Smooth muscle cell (in vitro differentiated cells): ENCODE data around the gene ATP2B3. TPM values are rescaled to one million over a fixed set of nuclear protein-coding genes. Genes with fewer than 3 reads are reported as not detected.

Experiments used
- DNase-seq: peaks from one replicate; lab custom pipeline; 2025; ENCODE audit not compliant: unreplicated experiment; lab: John Stamatoyannopoulos, UW
- H2AFZ ChIP-seq: fragments of 200-600 bp; sonication (generic); 2 replicates; pipeline ENCODE4 v1.6.0; 2016; ENCODE audit warnings: antibody characterized with exemption, low read depth, mild to moderate bottlenecking
- H3F3A ChIP-seq: fragments of 200-600 bp; sonication (generic); 2 replicates; pipeline ENCODE4 v1.6.0; 2017; ENCODE audit warnings: antibody characterized with exemption, low read depth
- H3K27ac ChIP-seq: fragments of 200-600 bp; sonication (generic); 2 replicates; pipeline ENCODE4 v1.5.1; 2016; ENCODE audit warnings: low read depth, mild to moderate bottlenecking
- H3K27me3 ChIP-seq: fragments of 200-600 bp; sonication (generic); 2 replicates; pipeline ENCODE4 v1.6.1; 2016; ENCODE audit warnings: low read depth, mild to moderate bottlenecking
- H3K36me3 ChIP-seq: fragments of 200-600 bp; sonication (generic); 2 replicates; pipeline ENCODE4 v1.5.1; 2016; ENCODE audit warnings: low read depth
- H3K4me1 ChIP-seq: fragments of 200-600 bp; sonication (generic); 2 replicates; pipeline ENCODE4 v1.5.1; 2016; ENCODE audit warnings: low read depth
- H3K4me2 ChIP-seq: fragments of 200-600 bp; sonication (generic); 2 replicates; pipeline ENCODE4 v1.6.0; 2016; ENCODE audit warnings: mild to moderate bottlenecking
- H3K4me3 ChIP-seq: fragments of 200-600 bp; sonication (generic); 2 replicates; pipeline ENCODE4 v1.5.1; 2016; ENCODE audit warnings: mild to moderate bottlenecking
- H3K79me2 ChIP-seq: fragments of 200-600 bp; sonication (generic); 2 replicates; pipeline ENCODE4 v1.6.0; 2016; ENCODE audit warnings: low read depth, mild to moderate bottlenecking
- H3K9ac ChIP-seq: fragments of 200-600 bp; sonication (generic); 2 replicates; pipeline ENCODE4 v1.6.0; 2016; ENCODE audit warnings: low read depth
- H3K9me3 ChIP-seq: fragments of 200-600 bp; sonication (generic); replicated peaks from 2 replicates; pipeline ENCODE4 v1.5.1; 2016; ENCODE audit warnings: low read depth
- H4K20me1 ChIP-seq: fragments of 200-600 bp; sonication (generic); 2 replicates; pipeline ENCODE4 v1.6.0; 2016; ENCODE audit warnings: low read depth
- WGBS: methylation state at CpG from one replicate; pipeline ENCODE4 v1.1.7; 2016; ENCODE audit warnings: low lambda C conversion rate; 5-methylcytosine and 5-hydroxymethylcytosine counted together
- polyA plus RNA-seq: library from polyadenylated mRNA; unstranded; fragments of >200 nt; fragmentation: Nextera tagmentation; extraction: Ambion mirVana; gene quantifications from 2 replicates; pipeline ENCODE4 v1.2.1, GENCODE V29; 2016
- total RNA-seq: library from RNA; depleted of rRNA; stranded (reverse); fragments of >200 nt; gene quantifications from 2 replicates; pipeline ENCODE4 v1.2.3, GENCODE V29; 2014
- TF ChIP-seq, protein P1 (sequence below): fragments of 200-600 bp; sonication (generic); IDR thresholded peaks from 2 replicates; pipeline ENCODE4 v1.5.1; 2017; ENCODE audit warnings: borderline replicate concordance, mild to moderate bottlenecking, antibody characterized with exemption; ENCODE audit not compliant: insufficient read depth, poor library complexity, severe bottlenecking

The ATP2B3 gene
- total and polyA plus RNA-seq, 2 experiments from 2014 or later: 0.05 to 0.22 TPM

- H3K9me3 ChIP-seq: no peaks in the 10 kb centered on the region
- no peak overlapping the region for H2AFZ ChIP-seq
- no peak overlapping the region for H3K9ac ChIP-seq
- no peaks in the 10 kb centered on the region for H4K20me1 ChIP-seq
- TF ChIP-seq, protein P1, sequence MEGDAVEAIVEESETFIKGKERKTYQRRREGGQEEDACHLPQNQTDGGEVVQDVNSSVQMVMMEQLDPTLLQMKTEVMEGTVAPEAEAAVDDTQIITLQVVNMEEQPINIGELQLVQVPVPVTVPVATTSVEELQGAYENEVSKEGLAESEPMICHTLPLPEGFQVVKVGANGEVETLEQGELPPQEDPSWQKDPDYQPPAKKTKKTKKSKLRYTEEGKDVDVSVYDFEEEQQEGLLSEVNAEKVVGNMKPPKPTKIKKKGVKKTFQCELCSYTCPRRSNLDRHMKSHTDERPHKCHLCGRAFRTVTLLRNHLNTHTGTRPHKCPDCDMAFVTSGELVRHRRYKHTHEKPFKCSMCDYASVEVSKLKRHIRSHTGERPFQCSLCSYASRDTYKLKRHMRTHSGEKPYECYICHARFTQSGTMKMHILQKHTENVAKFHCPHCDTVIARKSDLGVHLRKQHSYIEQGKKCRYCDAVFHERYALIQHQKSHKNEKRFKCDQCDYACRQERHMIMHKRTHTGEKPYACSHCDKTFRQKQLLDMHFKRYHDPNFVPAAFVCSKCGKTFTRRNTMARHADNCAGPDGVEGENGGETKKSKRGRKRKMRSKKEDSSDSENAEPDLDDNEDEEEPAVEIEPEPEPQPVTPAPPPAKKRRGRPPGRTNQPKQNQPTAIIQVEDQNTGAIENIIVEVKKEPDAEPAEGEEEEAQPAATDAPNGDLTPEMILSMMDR: no peak
- no peak overlapping the region for H3K4me2 ChIP-seq
- no peaks in the 10 kb centered on the region for H3K36me3 ChIP-seq
- peaks cover 4% of the 10 kb centered on the region for H3K79me2 ChIP-seq
- no peaks in the 10 kb centered on the region for H3K4me1 ChIP-seq
- DNase-seq: no peak
- H3F3A ChIP-seq: no peaks in the 10 kb centered on the region
- WGBS: 75% methylated on average over 10 of the region's 10 CpGs
- H3K4me3 ChIP-seq: no peak overlapping the region
- H3K27ac ChIP-seq: peak overlapping the region; percentile 15
- H3K27me3 ChIP-seq: no peaks in the 10 kb centered on the region
Measured at GRCh38 chrX:153474266-153474665, 43.2 kb upstream of the ATP2B3 start.

GRCh38 chrX:153474718-153475117 lies 42.7 kb upstream of the ATP2B3 start:
- peak overlapping the region; percentile 54 for H3K9ac ChIP-seq

GRCh38 chrX:153475271-153475670 lies 42.2 kb upstream of the ATP2B3 start:
- Histone ChIP-seq H3K4me3 (no peak overlapping the region), H3K27ac (peak overlapping the region; percentile 97)

More at GRCh38 chrX:153474718-153475117, 42.7 kb upstream of the ATP2B3 start:
- H3K9me3 ChIP-seq: no peaks in the 10 kb centered on the region
- no peaks in the 10 kb centered on the region for H3K4me1 ChIP-seq
- H3K4me3 ChIP-seq: no peak overlapping the region
- 34% methylated on average over 36 of the region's 59 CpGs for WGBS
- no peaks in the 10 kb centered on the region for H3K36me3 ChIP-seq
- no peaks in the 10 kb centered on the region for H4K20me1 ChIP-seq
- no peaks in the 10 kb centered on the region for H3F3A ChIP-seq
- DNase-seq: peak; percentile 16
- TF ChIP-seq, protein P1: no peak
- no peaks in the 10 kb centered on the region for H3K27me3 ChIP-seq
- H3K27ac ChIP-seq: peak overlapping the region; percentile 97
- no peak overlapping the region for H2AFZ ChIP-seq
- peak overlapping the region; percentile 26 for H3K4me2 ChIP-seq
- H3K79me2 ChIP-seq: no peaks in the 10 kb centered on the region

More at GRCh38 chrX:153475271-153475670, 42.2 kb upstream of the ATP2B3 start:
- Histone ChIP-seq H3K27me3 (no peaks in the 10 kb centered on the region), H3K9me3 (no peaks in the 10 kb centered on the region), H3K79me2 (no peaks in the 10 kb centered on the region), H4K20me1 (no peaks in the 10 kb centered on the region), H2AFZ (no peak overlapping the region), H3F3A (no peaks in the 10 kb centered on the region), H3K9ac (peak overlapping the region; percentile 54), H3K4me1 (no peaks in the 10 kb centered on the region), H3K36me3 (no peaks in the 10 kb centered on the region), H3K4me2 (peak overlapping the region; percentile 26)
- 56% methylated on average over 4 of the region's 7 CpGs for WGBS
- TF ChIP-seq, protein P1: no peak
- no peak for DNase-seq
